HT1080 (cell line): Measurements from ENCODE around the gene ITGA1. TPM values are rescaled to one million over a fixed set of nuclear protein-coding genes. Genes with fewer than 3 reads are reported as not detected.
A peak's percentile ranks its signal among the peaks of the same experiment; 100 is the strongest.

Source experiments
- DNase-seq: peaks from one replicate; pipeline ENCODE4 v3.0.0-alpha.2; 2015; ENCODE audit warnings: low read depth
- total RNA-seq: library from RNA; depleted of rRNA; stranded (reverse); fragments of >200 nt; shearing (Covaris generic); gene quantifications from 2 replicates; pipeline ENCODE4 v1.2.3, GENCODE V29; 2014

Gene ITGA1
- total RNA-seq, 1 experiment from 2014 or later, result 2.5 TPM

DNA sequence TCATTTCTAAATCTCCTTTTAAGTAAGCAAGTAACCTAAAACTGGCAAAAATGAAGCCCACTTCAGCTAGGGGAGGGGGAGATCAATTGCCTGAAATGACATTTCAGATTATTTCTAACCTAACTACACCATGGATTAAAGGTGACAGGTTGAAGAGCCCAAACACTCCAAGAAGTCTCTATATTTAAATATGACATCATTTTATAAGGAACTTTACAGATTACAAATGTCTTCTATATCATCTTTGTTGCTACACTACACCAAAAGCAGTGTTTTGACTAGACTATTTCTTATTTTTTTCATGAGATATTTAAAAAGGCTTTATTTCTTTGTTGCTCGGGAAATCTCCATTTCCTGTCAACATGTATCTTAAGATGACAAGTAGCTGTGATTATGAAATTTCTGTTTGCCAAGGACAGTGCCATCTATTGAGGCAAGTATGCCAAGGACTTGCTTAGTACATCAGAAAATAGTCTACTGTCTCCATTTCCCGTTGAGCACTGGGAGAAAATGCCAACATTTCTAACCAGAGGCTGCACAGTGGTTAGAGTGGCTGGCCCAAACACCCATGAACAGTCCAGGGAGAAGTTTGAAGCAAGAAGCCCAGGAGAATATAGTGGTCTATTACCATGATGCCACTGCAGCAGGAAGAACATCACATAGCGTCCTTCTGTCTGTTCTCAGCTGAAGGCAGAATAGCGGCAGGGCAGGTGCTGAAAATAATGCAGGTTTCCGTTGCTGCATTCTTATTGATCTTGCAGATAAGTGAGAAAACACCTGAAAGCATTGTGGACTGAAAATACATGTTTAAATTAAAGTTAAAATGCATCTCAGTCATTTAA, 108.1 kb downstream of the ITGA1 start:
- no peak for DNase-seq

DNA sequence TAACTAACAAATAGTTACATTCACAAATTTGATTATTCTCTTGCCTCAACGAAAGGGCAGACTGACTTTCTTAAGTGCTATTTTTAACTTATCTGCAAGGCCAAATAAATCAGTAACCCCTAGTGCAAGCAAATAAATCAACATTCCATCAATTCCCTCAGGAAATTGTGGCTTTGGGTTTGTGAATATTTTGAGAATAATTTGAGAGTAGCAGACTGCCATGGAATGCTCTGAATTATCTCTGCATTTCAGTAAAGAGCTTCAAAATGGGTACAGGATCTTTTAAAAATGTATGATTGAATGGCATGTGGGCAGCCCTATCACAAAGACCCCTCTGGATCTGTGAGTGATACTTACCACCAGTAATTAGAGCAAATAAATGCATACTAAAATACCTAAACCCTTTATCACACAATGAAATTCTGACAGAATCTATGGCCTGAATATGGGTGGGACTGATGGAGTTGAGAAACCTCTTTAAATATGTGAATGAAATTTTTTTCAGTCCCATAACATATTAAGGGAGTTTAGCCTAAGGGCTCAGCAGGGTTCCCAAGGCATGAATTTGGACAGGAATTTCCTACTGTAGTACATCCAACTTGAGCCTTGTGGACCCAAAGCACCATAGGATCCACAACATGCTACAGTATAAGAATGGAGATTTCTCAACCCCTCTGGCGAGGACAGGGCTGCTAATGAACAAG, 109.0 kb downstream of the ITGA1 start:
- DNase-seq, result no peak

DNA sequence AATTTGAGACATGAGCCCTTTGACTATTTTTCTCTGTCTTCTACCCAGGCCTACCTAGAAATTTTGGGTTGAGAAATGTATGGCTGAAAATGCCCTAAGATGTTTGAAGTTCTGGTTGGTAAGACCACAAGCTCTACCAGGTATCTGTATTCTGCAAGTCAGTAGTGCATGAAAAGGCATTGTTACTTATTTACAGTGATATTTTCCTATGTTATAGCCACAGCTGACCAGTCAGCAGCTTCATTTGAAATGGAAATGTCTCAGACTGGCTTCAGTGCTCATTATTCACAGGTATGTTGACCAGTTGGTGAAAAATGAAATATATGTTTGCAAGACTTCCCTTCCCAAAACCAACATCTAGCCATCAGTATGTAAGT, 109.5 kb downstream of the ITGA1 start:
- no peak for DNase-seq

DNA sequence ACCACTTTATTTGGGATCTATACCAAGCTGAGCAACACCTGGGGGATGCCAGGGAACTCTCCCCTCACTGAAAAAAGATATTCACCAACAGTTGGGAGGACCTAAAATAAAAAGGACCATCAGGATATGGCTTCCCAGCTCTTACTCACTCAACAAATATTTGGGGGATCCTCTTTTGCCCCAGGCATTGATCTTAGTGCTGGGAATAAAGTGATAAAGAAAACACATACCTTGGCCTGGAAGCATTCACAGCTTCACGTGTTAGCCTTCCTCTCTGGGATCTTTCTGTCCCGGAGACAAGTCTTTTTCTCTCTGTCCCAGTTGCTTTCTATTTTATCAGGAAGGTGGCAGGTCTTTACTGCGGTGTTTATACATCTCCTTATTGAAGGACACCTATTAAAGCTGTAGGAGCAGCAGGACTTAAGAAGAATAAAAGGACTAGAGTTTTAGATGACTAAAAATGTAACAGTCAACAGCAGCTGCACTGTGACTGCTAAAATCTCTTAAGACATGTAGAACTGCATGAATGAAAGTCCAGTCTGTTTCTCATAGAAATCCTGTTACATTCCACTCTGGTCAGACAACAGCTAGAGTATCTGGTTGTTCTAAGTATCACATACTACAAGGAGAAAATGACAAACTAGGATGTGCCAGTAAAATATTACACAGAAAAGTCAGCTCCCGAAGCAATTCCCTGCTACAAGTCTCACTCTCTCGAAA, 111.4 kb downstream of the ITGA1 start:
- no peak for DNase-seq

DNA sequence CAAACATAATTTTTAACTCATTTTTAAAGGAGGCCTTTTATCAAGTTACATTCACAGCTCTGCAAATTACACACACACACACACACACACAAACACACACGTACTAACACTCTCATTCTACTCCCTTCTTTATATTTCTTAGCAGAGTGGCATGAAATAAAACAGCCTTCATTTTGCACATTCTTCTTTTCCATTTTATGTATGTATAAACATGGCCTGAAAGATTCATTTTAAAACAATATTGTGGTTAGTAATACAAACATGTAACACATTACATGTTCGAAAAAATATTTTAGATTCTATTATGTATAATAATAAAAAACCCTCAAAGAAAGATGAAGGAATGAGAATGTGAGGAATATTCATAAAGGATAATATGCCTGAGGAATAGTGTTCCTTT, 115.4 kb downstream of the ITGA1 start:
- DNase-seq, result no peak

DNA sequence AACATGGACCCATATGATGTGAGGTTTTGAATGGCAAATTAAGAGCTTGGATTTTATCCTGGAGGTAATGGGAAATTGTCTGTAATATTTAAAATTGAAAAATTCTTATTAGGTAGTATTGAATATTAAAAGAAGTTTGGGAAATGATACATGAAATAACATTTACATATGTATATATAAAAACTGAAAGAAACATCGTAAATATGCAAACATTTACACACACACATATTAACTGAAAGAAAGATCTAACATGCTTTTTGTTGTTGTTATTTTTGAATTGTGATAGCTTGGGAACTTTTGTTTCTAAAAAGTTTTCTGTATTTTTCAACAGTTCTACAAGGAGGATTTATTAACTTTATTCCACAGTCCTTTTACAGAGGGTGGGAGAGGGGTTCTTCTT, 118.6 kb downstream of the ITGA1 start:
- no peak for DNase-seq

DNA sequence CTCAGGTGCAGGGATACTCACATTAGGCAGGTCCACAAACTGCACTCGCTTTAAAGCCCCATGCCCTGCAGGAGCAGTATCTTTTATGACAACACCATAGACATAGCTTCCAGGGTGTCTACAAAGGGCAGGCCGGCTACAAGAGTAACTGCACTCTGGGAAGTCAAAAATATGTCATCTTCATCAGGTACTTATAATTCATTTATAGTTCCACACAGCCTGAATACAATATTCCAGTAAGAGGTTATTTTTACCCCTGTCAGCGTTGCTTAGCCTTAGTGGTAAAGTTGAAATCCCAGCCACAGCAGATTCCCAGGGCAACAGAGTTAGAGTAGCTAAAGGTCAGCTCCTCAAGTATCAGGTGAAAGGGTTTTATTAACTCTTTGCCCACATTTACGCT, 119.1 kb downstream of the ITGA1 start:
- no peak for DNase-seq

DNA sequence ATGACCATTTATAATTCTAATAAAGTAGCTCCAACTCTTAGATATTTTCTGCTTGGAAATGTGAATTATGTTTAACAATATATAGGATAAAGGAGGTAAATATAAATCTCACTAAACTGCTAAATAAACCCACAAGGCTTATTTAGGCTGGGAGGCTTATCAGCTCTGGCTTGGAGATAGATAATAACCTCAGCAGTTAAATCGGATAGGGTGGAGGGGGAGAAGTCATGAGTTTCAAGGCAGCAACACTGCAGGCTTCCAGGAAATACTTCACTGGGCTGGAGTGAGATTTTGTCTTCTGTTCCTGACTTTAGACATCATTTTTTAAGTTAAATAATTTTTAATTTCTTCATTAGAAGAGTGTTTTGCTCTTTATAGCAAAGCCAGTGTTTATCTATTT, 121.5 kb downstream of the ITGA1 start:
- no peak for DNase-seq

DNA sequence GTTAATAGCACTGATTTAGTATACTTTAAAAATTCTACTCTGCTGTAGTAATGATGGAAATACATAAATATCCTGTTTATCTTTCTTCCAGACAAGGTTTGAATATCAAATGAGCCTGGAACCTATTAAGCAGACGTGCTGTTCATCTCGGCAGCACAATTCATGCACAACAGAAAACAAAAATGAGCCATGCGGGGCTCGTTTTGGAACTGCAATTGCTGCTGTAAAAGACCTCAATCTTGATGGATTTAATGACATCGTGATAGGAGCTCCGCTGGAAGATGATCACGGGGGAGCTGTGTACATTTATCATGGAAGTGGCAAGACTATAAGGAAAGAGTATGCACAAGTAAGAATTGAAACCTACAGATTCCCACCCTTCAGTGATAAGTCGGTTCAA, 122.4 kb downstream of the ITGA1 start:
- no peak for DNase-seq

DNA sequence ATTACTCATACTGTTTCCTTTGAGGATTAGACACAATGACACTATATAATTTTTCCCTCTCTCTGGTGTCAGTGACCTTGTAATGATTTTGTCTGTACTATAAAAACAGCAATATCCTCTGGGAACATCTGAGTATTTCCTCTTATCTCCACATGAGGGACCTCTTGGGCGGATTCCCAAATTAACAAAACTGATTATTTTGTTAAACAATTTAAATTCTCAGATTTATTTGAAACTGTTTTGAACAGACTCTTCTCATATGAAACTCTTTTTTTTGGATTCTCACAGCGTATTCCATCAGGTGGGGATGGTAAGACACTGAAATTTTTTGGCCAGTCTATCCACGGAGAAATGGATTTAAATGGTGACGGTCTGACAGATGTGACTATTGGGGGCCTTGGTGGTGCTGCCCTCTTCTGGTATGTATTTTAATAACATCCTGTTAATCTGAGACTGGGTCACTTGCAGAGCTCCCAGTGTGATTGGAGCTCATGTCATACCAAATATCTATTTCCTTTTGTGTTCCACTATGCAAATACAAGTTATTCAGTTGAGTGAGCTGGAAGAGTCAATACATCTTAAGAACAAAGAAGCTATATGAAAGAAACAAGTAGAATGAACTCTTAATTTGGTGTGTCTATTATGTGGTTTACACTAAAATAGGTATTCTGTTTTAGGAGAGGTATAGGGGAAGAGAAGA, 127.6 kb downstream of the ITGA1 start:
- DNase-seq, result peak; percentile 81

DNA sequence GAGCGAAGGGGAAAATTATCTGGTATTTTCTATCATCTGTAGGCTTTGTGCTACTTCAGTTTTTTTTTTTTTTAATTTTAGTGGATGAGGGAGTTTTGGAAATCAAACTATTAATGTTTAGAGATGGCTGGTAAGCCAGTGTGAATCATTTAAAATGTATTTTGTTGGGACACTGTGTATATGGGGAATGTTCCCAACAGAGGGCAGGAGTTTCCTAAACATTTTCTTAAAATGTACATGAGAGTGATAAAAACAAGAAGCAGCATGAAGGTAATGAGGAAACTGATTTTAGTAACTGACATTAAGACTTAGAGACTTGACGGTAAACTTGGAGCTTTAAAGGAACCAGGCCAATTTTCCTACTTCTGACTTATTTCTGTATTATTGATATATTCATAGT, 133.2 kb downstream of the ITGA1 start:
- DNase-seq, result peak; percentile 24

DNA sequence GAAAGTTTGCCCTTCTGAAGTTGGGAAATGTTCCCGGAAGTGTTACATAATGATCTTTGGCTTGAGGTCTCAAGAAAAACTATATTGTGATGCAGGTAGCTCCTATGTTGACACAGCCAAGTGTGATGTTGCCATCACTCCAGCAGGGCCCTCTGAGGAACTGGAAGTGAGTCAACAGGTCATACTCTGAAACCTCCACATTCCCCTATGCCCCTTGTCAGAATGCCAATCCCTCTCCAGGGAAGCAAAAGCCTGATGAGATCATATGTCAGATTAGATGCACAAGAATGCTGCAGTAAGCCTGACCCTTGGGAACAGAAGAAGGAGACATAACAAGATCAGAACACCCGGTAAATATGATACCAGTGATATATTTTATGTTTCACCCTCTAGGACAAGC, 134.7 kb downstream of the ITGA1 start:
- peak; percentile 87 for DNase-seq

DNA sequence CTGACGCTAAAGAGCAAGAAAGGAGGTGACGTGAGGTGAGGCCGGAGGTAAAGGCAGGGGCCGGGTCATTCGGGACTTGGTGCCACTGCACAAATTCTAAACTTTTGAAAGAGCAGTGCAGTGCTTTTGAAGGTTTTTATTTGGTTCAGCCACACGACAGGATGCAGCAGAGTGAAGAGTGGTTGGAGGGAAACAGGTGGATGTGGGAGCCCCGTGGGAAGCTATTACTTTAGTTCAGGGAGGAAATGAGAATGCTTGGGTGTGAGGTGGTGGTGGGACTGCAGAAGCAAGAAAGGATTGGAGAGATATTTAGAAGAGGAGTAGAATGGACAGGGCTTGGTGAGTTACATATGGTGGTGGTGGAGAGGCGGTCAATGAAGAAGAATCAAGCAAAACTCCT, 136.7 kb downstream of the ITGA1 start:
- DNase-seq, result no peak

DNA sequence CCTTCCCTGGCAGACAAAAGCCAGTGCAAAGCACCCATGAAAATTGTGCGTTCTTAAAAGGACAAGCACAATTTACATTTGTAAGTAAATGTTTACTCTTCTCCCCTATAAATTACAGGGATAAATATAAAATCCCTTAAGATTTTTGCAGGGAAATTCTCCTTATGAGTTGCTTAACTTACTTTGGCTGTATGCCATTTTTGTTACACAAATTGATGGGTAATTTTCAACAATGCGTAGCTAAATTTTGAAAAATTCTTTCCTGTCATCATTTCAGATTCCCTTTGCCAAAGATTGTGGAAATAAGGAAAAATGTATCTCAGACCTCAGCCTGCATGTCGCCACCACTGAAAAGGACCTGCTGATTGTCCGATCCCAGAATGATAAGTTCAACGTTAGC, 137.3 kb downstream of the ITGA1 start:
- no peak for DNase-seq

DNA sequence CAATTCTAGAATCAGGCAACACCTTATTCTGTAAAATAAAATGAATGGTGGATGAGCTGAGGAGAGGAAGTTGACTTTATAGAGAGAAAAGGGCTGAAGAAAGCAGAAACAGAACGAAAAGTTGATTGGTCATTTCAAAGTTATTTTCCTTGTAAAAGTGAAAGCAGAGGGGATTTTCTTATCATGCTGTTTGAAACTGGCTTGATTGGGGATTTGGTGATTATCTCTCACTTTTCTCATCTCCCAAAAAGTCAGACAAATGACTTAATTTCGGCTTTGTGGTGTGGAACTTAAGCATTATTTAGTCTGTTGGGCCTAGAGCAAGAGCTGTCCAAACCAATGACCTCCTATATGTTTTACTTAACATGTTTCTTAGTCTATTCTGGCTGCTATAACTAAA, 141.0 kb downstream of the ITGA1 start:
- no peak for DNase-seq

DNA sequence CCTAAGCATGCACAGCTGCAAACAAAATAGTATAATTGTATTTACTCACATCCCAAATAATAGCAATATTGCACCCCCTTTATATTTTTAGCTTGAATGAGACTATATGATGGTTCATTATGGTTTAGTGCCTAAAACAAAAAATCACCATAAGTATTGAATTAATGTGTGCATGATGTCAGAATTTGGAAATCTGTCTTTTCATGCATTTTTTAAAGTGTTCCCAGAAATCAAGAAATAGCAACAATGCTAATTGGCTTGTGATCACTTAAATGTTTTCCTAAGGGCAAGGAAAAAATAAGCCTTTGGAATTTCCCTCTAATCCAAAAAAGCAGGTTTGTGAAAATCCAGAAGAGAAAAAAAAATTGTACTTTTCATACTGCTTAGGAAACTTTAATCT, 150.5 kb downstream of the ITGA1 start:
- DNase-seq, result no peak

DNA sequence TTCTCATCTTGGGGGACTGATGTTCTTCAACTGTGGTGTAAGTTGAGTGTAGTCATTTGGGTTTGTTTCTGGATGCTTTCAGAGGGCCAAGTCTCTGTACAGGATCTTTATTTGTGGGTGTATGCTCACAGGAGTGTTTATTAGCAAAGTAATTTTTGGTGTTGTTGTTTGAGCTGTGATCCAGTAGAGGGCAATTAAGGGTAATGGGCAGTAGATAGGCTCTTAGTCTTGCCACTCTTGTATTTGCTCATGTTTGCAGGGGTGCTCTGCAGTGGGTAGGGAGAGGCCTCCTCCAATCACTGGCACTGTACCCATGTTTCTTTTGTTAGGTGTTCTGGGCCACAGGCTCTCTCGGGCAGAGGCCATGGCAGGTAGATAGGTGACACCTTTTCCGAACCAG, 155.6 kb downstream of the ITGA1 start:
- no peak for DNase-seq

DNA sequence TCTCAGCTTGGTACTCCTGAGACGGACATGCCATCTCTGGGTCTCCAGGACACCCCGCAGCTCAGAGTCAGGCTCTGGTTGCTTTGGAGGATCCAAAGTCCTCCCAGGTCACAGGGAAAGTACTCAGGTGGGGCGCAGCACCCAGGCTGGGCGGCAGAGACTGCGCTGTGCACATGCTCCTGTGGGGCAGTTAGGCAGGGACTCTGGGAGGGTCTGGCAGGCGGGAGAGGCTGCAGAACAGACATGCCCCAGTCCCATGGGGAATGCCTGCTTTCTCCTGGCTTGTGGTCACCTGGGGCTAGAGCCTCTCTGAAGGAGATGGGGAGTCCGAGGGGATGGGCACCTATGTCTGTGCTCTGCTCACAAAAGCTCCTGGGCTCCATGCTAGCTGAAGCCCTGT, 156.1 kb downstream of the ITGA1 start:
- DNase-seq, result no peak

DNA sequence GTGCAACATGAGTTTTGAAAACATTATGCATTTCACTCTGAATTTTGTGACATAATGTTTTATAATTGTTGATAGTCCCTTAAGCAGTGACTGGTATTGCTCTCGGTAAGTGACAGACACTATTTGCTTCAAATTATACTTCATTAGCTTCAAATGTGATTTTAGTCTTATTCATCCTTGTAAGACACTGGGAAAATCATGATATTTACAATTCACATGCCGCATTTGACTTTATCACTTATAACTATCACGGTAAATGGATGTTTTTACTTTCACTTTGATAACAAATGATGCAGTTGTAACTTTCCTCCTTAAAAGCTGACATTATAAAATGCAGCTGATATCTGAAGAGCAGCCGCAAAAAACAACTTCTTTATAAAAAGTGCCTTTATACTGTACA, 157.3 kb downstream of the ITGA1 start:
- DNase-seq, result no peak

DNA sequence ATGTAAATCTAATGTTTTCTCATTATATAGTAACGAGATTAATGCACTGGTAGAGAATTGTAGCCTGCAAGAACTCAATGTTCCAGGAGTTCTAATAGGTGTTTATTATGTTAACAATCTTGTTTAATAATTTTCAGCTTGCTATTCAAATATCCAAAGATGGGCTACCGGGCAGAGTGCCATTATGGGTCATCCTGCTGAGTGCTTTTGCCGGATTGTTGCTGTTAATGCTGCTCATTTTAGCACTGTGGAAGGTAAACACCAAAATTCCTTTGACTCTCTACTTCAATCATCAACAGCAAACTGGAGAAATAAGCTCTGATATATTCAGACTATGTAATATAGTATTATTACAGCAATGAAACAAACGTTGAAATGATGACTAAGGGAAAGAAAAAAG, 159.5 kb downstream of the ITGA1 start:
- DNase-seq, result no peak

DNA sequence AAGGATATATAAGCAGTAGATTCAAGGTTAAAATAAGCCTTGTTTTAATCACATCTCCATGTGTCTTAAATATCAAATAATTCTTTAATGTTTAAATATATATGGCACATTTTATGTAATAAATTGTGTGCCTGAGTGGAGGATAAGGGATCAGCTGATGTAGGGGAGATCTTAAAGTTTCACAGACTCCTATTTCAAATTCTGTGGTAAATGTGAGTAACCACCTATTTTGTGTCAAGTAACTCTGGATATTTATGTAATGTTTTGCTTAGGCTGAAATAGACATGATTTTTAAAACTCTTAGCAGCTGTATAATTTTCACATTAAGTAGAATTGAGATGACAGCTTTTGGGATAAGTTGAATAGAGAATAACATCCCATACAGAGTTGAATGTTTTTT, 160.1 kb downstream of the ITGA1 start:
- DNase-seq, result no peak
